OCI-LY3 (cell line): ENCODE measurements around the gene RELT.

Source experiments
- EZH2phosphoT487 ChIP-seq: fragments of 200-600 bp; shearing (Covaris generic); IDR thresholded peaks from 2 replicates; pipeline ENCODE4 v1.6.1; 2018; ENCODE audit warnings: antibody characterized with exemption, mixed run types, low read depth
- TF ChIP-seq, protein P1 (sequence below): fragments of 200-600, 300-600 bp; sonication (generic); IDR thresholded peaks from 2 replicates; pipeline ENCODE4 v1.5.1; 2014; ENCODE audit warnings: antibody characterized with exemption, low read length, low read depth

DNA sequence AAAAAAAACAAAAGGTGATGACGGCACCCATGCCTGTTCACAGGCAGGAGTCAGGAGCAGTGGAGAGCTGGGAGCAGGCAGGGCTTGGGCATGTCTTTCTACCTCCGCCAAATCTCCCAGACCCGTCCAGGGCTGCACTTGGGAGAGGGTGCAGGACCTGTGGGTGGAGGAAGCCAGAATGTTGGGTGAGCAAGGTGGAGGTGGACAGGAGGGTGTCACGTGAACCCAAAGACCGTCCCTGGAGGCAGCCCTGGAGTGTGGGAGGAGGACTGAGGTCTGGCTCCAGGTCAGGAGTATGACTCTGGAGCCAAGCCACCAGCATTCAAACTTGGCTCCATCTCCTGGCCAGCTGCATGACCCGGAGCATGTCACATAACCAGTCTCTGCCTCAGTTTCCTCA, 26.6 kb upstream of the RELT start:
- TF ChIP-seq, protein P1, sequence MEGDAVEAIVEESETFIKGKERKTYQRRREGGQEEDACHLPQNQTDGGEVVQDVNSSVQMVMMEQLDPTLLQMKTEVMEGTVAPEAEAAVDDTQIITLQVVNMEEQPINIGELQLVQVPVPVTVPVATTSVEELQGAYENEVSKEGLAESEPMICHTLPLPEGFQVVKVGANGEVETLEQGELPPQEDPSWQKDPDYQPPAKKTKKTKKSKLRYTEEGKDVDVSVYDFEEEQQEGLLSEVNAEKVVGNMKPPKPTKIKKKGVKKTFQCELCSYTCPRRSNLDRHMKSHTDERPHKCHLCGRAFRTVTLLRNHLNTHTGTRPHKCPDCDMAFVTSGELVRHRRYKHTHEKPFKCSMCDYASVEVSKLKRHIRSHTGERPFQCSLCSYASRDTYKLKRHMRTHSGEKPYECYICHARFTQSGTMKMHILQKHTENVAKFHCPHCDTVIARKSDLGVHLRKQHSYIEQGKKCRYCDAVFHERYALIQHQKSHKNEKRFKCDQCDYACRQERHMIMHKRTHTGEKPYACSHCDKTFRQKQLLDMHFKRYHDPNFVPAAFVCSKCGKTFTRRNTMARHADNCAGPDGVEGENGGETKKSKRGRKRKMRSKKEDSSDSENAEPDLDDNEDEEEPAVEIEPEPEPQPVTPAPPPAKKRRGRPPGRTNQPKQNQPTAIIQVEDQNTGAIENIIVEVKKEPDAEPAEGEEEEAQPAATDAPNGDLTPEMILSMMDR = no peak
- no peak for TF ChIP-seq EZH2phosphoT487
